K562 (cell line): Measurements from ENCODE around the gene GNA15. TPM values are rescaled to one million over a fixed set of nuclear protein-coding genes. Genes with fewer than 3 reads are reported as not detected.

Experiments used
- ATAC-seq: fragments of 200-7000 bp; cut with Tn5 transposase; 3 replicates; pipeline ENCODE4 v1.9.1; 2020; ENCODE audit warnings: moderate library complexity
- BruUV-seq: library from RNA; stranded (reverse); fragments of 400-500 nt; replicated peaks from 2 replicates; lab custom pipeline; 2021; lab: Mats Ljungman, UMichigan
- CTCF ChIA-PET: fragments of 300-600 bp; formaldehyde crosslinking; extraction: SDS; loops from one replicate; lab custom pipeline; 2021; ENCODE audit warnings: low intra/inter-chr PET ratio; lab: Yijun Ruan, JAX
- POLR2A ChIA-PET: fragments of 300-600, 350-650 bp; sonication (Branson Sonifier 250); formaldehyde crosslinking; extraction: SDS; loops from one replicate; lab custom pipeline; 2021; ENCODE audit warnings: antibody characterized with exemption, inconsistent platforms; lab: Yijun Ruan, JAX
- DNase-seq, 4 experiments: peaks; one replicate each; pipeline versions ENCODE4 v3.0.0 to v3.0.0-alpha.2; 2011 to 2018; ENCODE audit warnings: low spot score in 3 of 4, mixed read lengths in 3 of 4; ENCODE audit errors: extremely low read depth in 1 of 4
- FAIRE-seq: peaks from 2 replicates; lab custom pipeline; 2011; peaks lifted over from hg19 to GRCh38; lab: Jason Lieb, UNC
- H2AFZ ChIP-seq: 2 replicates; pipeline ENCODE4 v1.6.0; 2011; ENCODE audit warnings: low read depth, low read length, control low read depth, inconsistent platforms
- H3K27ac ChIP-seq: fragments of 200-600 bp; 3 replicates; pipeline ENCODE4 v1.8.0; 2011; ENCODE audit warnings: low read depth, mild to moderate bottlenecking, control low read depth, inconsistent platforms, low read length, moderate library complexity, mixed read lengths; ENCODE audit errors: extremely low read depth
- H3K27me3 ChIP-seq, 2 experiments: fragments of 300-600 bp in 1 of 2; 2 replicates in 1 of 2; 3 replicates in 1 of 2; pipeline versions ENCODE4 v1.6.0 to v1.8.0; 2011; ENCODE audit warnings: inconsistent platforms in 2 of 2, low read length in 2 of 2, mild to moderate bottlenecking in 1 of 2, mixed read lengths in 1 of 2, moderate library complexity in 1 of 2; ENCODE audit not compliant: control insufficient read depth in 2 of 2, insufficient read depth in 2 of 2
- H3K36me3 ChIP-seq: fragments of 300-600 bp; 3 replicates; pipeline ENCODE4 v1.8.0; 2011; ENCODE audit warnings: mild to moderate bottlenecking, low read length, inconsistent platforms; ENCODE audit not compliant: control insufficient read depth, insufficient read depth
- H3K4me1 ChIP-seq, 2 experiments: fragments of 200-600 bp in 1 of 2; replicated peaks in 1 of 2; 2 replicates in 1 of 2; 3 replicates in 1 of 2; pipeline versions ENCODE4 v1.5.1 to v1.8.0; 2011; ENCODE audit warnings: inconsistent platforms in 2 of 2, low read length in 2 of 2, mild to moderate bottlenecking in 1 of 2, mixed read lengths in 1 of 2, moderate library complexity in 1 of 2; ENCODE audit not compliant: control insufficient read depth in 2 of 2, insufficient read depth in 2 of 2
- H3K4me2 ChIP-seq: 2 replicates; pipeline ENCODE4 v1.6.1; 2011; ENCODE audit warnings: low read length, control low read depth, inconsistent platforms, mixed read lengths; ENCODE audit not compliant: insufficient read depth
- H3K4me3 ChIP-seq: fragments of 200-600 bp; sonication (generic), shearing (Covaris generic); 2 replicates; pipeline ENCODE4 v1.5.1; 2016; ENCODE audit warnings: control low read depth, inconsistent platforms
- H3K79me2 ChIP-seq: fragments of 200-600 bp; 3 replicates; pipeline ENCODE4 v1.8.0; 2011; ENCODE audit warnings: low read length, inconsistent platforms; ENCODE audit not compliant: control insufficient read depth, insufficient read depth
- H3K9ac ChIP-seq, 2 experiments: 2 replicates each; pipeline versions ENCODE4 v1.6.0 to v1.6.1; 2011; ENCODE audit warnings: low read depth in 2 of 2, low read length in 2 of 2, control low read depth in 1 of 2, inconsistent platforms in 1 of 2, mild to moderate bottlenecking in 1 of 2, mixed read lengths in 1 of 2; ENCODE audit not compliant: insufficient read depth in 1 of 2
- H3K9me1 ChIP-seq: one replicate; pipeline ENCODE4 v1.6.0; 2011; ENCODE audit warnings: inconsistent platforms, mild to moderate bottlenecking, low read length, moderate library complexity; ENCODE audit not compliant: control insufficient read depth, insufficient read depth
- H3K9me3 ChIP-seq: replicated peaks from 2 replicates; pipeline ENCODE4 v1.5.1; 2011; ENCODE audit warnings: low read depth, low read length, inconsistent platforms; ENCODE audit not compliant: control insufficient read depth, insufficient read depth
- H4K20me1 ChIP-seq: replicated peaks from 2 replicates; pipeline ENCODE4 v1.6.1; 2011; ENCODE audit warnings: low read length, inconsistent platforms, mixed read lengths; ENCODE audit not compliant: control insufficient read depth, insufficient read depth
- EGR1 ChIP-seq: fragments of 450-650 bp; conservative IDR thresholded peaks from 2 replicates; pipeline ENCODE4 v1.6.1; 2017; ENCODE audit warnings: mild to moderate bottlenecking
- HDAC6 ChIP-seq: IDR thresholded peaks from 2 replicates; pipeline ENCODE4 v1.6.1; 2012; ENCODE audit warnings: low read depth, mild to moderate bottlenecking, control low read depth, inconsistent platforms, low read length, moderate library complexity
- POLR3G ChIP-seq: IDR thresholded peaks from 2 replicates; pipeline ENCODE4 v1.6.1; 2011; ENCODE audit not compliant: insufficient read length, insufficient replicate concordance; ENCODE audit errors: extremely low read depth
- WGBS: fragments of 100-300 bp; shearing (Covaris generic); methylation state at CpG from one replicate; pipeline ENCODE4 v1.1.6; 2016; ENCODE audit warnings: low coverage, mixed read lengths; ENCODE audit not compliant: insufficient coverage; ENCODE audit errors: missing lambda C conversion rate; 5-methylcytosine and 5-hydroxymethylcytosine counted together
- in situ Hi-C: fragments of 300-500 bp; cut with MboI; formaldehyde crosslinking; loops from 4 replicates; pipeline ENCODE4 v1.15.0; 2018; ENCODE audit warnings: inconsistent platforms, mixed read lengths
- intact Hi-C: fragments of 100-400 bp; cut with micrococcal nuclease; formaldehyde crosslinking; loops from 2 replicates; pipeline ENCODE4 v1.14.2; 2022
- polyA plus RNA-seq, 8 experiments: library from polyadenylated mRNA; depleted of rRNA in 4 of 8; stranded (reverse) in 5 of 8; unstranded in 3 of 8; fragments of >200 nt; fragmentation: Nextera tagmentation in 2 of 8; fragmentation: Illumina TruSeq in 1 of 8; extraction: Ambion mirVana in 2 of 8; extraction: Trizol in 1 of 8; gene quantifications; 2 replicates each; pipeline versions ENCODE4 v1.2.1 to v1.2.3, GENCODE V29; 2011 to 2014; ENCODE audit warnings: inconsistent platforms in 1 of 8, missing spikeins in 1 of 8
- total RNA-seq, 7 experiments: library from RNA; depleted of rRNA in 6 of 7; stranded (reverse); fragments of >200 nt in 6 of 7; fragmentation: Illumina TruSeq in 2 of 7; extraction: Trizol in 2 of 7; gene quantifications; 2 replicates each; pipeline versions ENCODE4 v1.2.1 to v1.2.3, GENCODE V29; 2011 to 2021; ENCODE audit warnings: low replicate concordance in 1 of 7

Gene GNA15
- total and polyA plus RNA-seq, 9 of the 15 experiments (the other 6 are each of a cell fraction or from before 2014, with no cell fraction given) = 0.03 to 0.24 (median 0.11) TPM; not detected in 1

- H3K9ac ChIP-seq = peak overlapping the region; percentile 27 to 87; a peak in 3 of 4 replicates
- H3K9me3 ChIP-seq = no peaks in the 10 kb centered on the region
- intact Hi-C loops = no loop called here
- no peaks in the 10 kb centered on the region for H3K79me2 ChIP-seq
- H3K4me1 ChIP-seq = peaks cover 10 to 43% of the 10 kb centered on the region in 2 experiments; a peak in 4 of 5 replicates
- no TSS peak for BruUV-seq
- POLR2A ChIA-PET = interaction anchor here (0.7 to 1.4 kb wide), 4 partner anchors 9 to 705 kb away, joined by 3 read pairs; partner anchors contain the start of gene NCLN
- DNase-seq = no peak
- WGBS = 49% methylated on average over 16 of the region's 17 CpGs
- H3K36me3 ChIP-seq = no peaks in the 10 kb centered on the region
- no peak for FAIRE-seq
- no peaks in the 10 kb centered on the region for H4K20me1 ChIP-seq
- TF ChIP-seq HDAC6 (no peak), POLR3G (no peak), EGR1 (no peak)
- TF ChIP-seq, all 486 proteins: peak for 0
- no peak; the same call in 2 of the 3 replicates for ATAC-seq
- no peak overlapping the region for H3K4me3 ChIP-seq
- H3K9me1 ChIP-seq = no peaks in the 10 kb centered on the region
- CTCF ChIA-PET = no interaction called here
- in situ Hi-C loops = no loop called here
- H3K27me3 ChIP-seq = no peaks in the 10 kb centered on the region
- peak overlapping the region; percentile 18; the same call in 1 of the 2 replicates for H2AFZ ChIP-seq
- peak overlapping the region; percentile 79; the same call in 2 of the 3 replicates for H3K27ac ChIP-seq
- no peak overlapping the region for H3K4me2 ChIP-seq
Observed at GRCh38 chr19:3175781-3176714, 40.2 kb downstream of the GNA15 start.
